K562 (cell line): ENCODE measurements around the gene ABCA13. TPM values are rescaled to one million over a fixed set of nuclear protein-coding genes. Genes with fewer than 3 reads are reported as not detected.

Source experiments
- ATAC-seq: fragments of 200-7000 bp; cut with Tn5 transposase; 3 replicates; pipeline ENCODE4 v1.9.1; 2020; ENCODE audit warnings: moderate library complexity
- BruUV-seq: library from RNA; stranded (reverse); fragments of 400-500 nt; replicated peaks from 2 replicates; lab custom pipeline; 2021; lab: Mats Ljungman, UMichigan
- CTCF ChIA-PET: fragments of 300-600 bp; formaldehyde crosslinking; extraction: SDS; loops from one replicate; lab custom pipeline; 2021; ENCODE audit warnings: low intra/inter-chr PET ratio; lab: Yijun Ruan, JAX
- POLR2A ChIA-PET: fragments of 300-600, 350-650 bp; sonication (Branson Sonifier 250); formaldehyde crosslinking; extraction: SDS; loops from one replicate; lab custom pipeline; 2021; ENCODE audit warnings: antibody characterized with exemption, inconsistent platforms; lab: Yijun Ruan, JAX
- DNase-seq, 4 experiments: peaks; one replicate each; pipeline versions ENCODE4 v3.0.0 to v3.0.0-alpha.2; 2011 to 2018; ENCODE audit warnings: low spot score in 3 of 4, mixed read lengths in 3 of 4; ENCODE audit errors: extremely low read depth in 1 of 4
- FAIRE-seq: peaks from 2 replicates; lab custom pipeline; 2011; peaks lifted over from hg19 to GRCh38; lab: Jason Lieb, UNC
- H2AFZ ChIP-seq: 2 replicates; pipeline ENCODE4 v1.6.0; 2011; ENCODE audit warnings: low read depth, low read length, control low read depth, inconsistent platforms
- H3K27ac ChIP-seq: fragments of 200-600 bp; 3 replicates; pipeline ENCODE4 v1.8.0; 2011; ENCODE audit warnings: low read depth, mild to moderate bottlenecking, control low read depth, inconsistent platforms, low read length, moderate library complexity, mixed read lengths; ENCODE audit errors: extremely low read depth
- H3K27me3 ChIP-seq, 2 experiments: fragments of 300-600 bp in 1 of 2; 2 replicates in 1 of 2; 3 replicates in 1 of 2; pipeline versions ENCODE4 v1.6.0 to v1.8.0; 2011; ENCODE audit warnings: inconsistent platforms in 2 of 2, low read length in 2 of 2, mild to moderate bottlenecking in 1 of 2, mixed read lengths in 1 of 2, moderate library complexity in 1 of 2; ENCODE audit not compliant: control insufficient read depth in 2 of 2, insufficient read depth in 2 of 2
- H3K36me3 ChIP-seq: fragments of 300-600 bp; 3 replicates; pipeline ENCODE4 v1.8.0; 2011; ENCODE audit warnings: mild to moderate bottlenecking, low read length, inconsistent platforms; ENCODE audit not compliant: control insufficient read depth, insufficient read depth
- H3K4me1 ChIP-seq, 2 experiments: fragments of 200-600 bp in 1 of 2; replicated peaks in 1 of 2; 2 replicates in 1 of 2; 3 replicates in 1 of 2; pipeline versions ENCODE4 v1.5.1 to v1.8.0; 2011; ENCODE audit warnings: inconsistent platforms in 2 of 2, low read length in 2 of 2, mild to moderate bottlenecking in 1 of 2, mixed read lengths in 1 of 2, moderate library complexity in 1 of 2; ENCODE audit not compliant: control insufficient read depth in 2 of 2, insufficient read depth in 2 of 2
- H3K4me2 ChIP-seq: 2 replicates; pipeline ENCODE4 v1.6.1; 2011; ENCODE audit warnings: low read length, control low read depth, inconsistent platforms, mixed read lengths; ENCODE audit not compliant: insufficient read depth
- H3K4me3 ChIP-seq: fragments of 200-600 bp; sonication (generic), shearing (Covaris generic); 2 replicates; pipeline ENCODE4 v1.5.1; 2016; ENCODE audit warnings: control low read depth, inconsistent platforms
- H3K79me2 ChIP-seq: fragments of 200-600 bp; 3 replicates; pipeline ENCODE4 v1.8.0; 2011; ENCODE audit warnings: low read length, inconsistent platforms; ENCODE audit not compliant: control insufficient read depth, insufficient read depth
- H3K9ac ChIP-seq, 2 experiments: 2 replicates each; pipeline versions ENCODE4 v1.6.0 to v1.6.1; 2011; ENCODE audit warnings: low read depth in 2 of 2, low read length in 2 of 2, control low read depth in 1 of 2, inconsistent platforms in 1 of 2, mild to moderate bottlenecking in 1 of 2, mixed read lengths in 1 of 2; ENCODE audit not compliant: insufficient read depth in 1 of 2
- H3K9me1 ChIP-seq: one replicate; pipeline ENCODE4 v1.6.0; 2011; ENCODE audit warnings: inconsistent platforms, mild to moderate bottlenecking, low read length, moderate library complexity; ENCODE audit not compliant: control insufficient read depth, insufficient read depth
- H3K9me3 ChIP-seq: replicated peaks from 2 replicates; pipeline ENCODE4 v1.5.1; 2011; ENCODE audit warnings: low read depth, low read length, inconsistent platforms; ENCODE audit not compliant: control insufficient read depth, insufficient read depth
- H4K20me1 ChIP-seq: replicated peaks from 2 replicates; pipeline ENCODE4 v1.6.1; 2011; ENCODE audit warnings: low read length, inconsistent platforms, mixed read lengths; ENCODE audit not compliant: control insufficient read depth, insufficient read depth
- CGGBP1 ChIP-seq: fragments of 250-450 bp; sonication (Bioruptor Pico); IDR thresholded peaks from 2 replicates; pipeline ENCODE4 v1.9.0; 2021; ENCODE audit warnings: mild to moderate bottlenecking
- MAFG ChIP-seq: fragments of 450-650 bp; conservative IDR thresholded peaks from 2 replicates; pipeline ENCODE4 v1.6.1; 2016; ENCODE audit warnings: missing genetic modification characterization, missing compliant biosample characterization
- NCOA6 ChIP-seq: fragments of 450-650 bp; IDR thresholded peaks from 2 replicates; pipeline ENCODE4 v1.6.1; 2017; ENCODE audit warnings: mild to moderate bottlenecking
- NR2F6 ChIP-seq: fragments of 450-650 bp; formaldehyde crosslinking; IDR thresholded peaks from 2 replicates; pipeline ENCODE4 v1.4.0; 2020; ENCODE audit warnings: mild to moderate bottlenecking
- OTX1 ChIP-seq: fragments of 450-650 bp; formaldehyde crosslinking; IDR thresholded peaks from 2 replicates; pipeline ENCODE4 v1.4.0; 2022; ENCODE audit warnings: mild to moderate bottlenecking
- PHF20 ChIP-seq: fragments of 450-650 bp; IDR thresholded peaks from 2 replicates; pipeline ENCODE4 v1.6.1; 2018; ENCODE audit not compliant: partially characterized antibody
- POLR2G ChIP-seq: fragments of 200-400 bp; formaldehyde crosslinking; IDR thresholded peaks from 2 replicates; pipeline ENCODE4 v1.6.1; 2017; ENCODE audit warnings: low read depth, mild to moderate bottlenecking, antibody characterized with exemption, low read length, moderate library complexity
- REST ChIP-seq, 2 experiments: fragments of 450-650 bp; formaldehyde crosslinking in 1 of 2; IDR thresholded peaks; 2 replicates each; pipeline versions ENCODE4 v1.4.0 to v1.6.1; 2014 to 2020; ENCODE audit warnings: mild to moderate bottlenecking in 2 of 2, borderline replicate concordance in 1 of 2, low read depth in 1 of 2
- SLC30A9 ChIP-seq: fragments of 250-450 bp; sonication (Bioruptor Pico); IDR thresholded peaks from 2 replicates; pipeline ENCODE4 v1.8.0; 2022; ENCODE audit warnings: mild to moderate bottlenecking, moderate library complexity
- TFAM ChIP-seq: fragments of 250-450 bp; sonication (Bioruptor Pico); conservative IDR thresholded peaks from 2 replicates; pipeline ENCODE4 v1.5.0; 2021; ENCODE audit warnings: mild to moderate bottlenecking, moderate library complexity
- THRA ChIP-seq: fragments of 450-650 bp; IDR thresholded peaks from 2 replicates; pipeline ENCODE4 v1.6.1; 2017; ENCODE audit warnings: mild to moderate bottlenecking, moderate library complexity
- ZKSCAN8 ChIP-seq: fragments of 200-800 bp; sonication (Bioruptor generic); IDR thresholded peaks from 2 replicates; pipeline ENCODE4 v1.6.1; 2016; ENCODE audit warnings: missing genetic modification characterization, missing compliant biosample characterization
- ZNF174 ChIP-seq: fragments of 250-450 bp; sonication (Bioruptor Pico); IDR thresholded peaks from 2 replicates; pipeline ENCODE4 v1.4.0; 2020; ENCODE audit warnings: mild to moderate bottlenecking
- ZNF584 ChIP-seq: fragments of 200-800 bp; sonication (Bioruptor generic); IDR thresholded peaks from 2 replicates; pipeline ENCODE4 v1.6.1; 2016; ENCODE audit warnings: low read depth, mild to moderate bottlenecking, missing genetic modification characterization, missing compliant biosample characterization
- WGBS: fragments of 100-300 bp; shearing (Covaris generic); methylation state at CpG from one replicate; pipeline ENCODE4 v1.1.6; 2016; ENCODE audit warnings: low coverage, mixed read lengths; ENCODE audit not compliant: insufficient coverage; ENCODE audit errors: missing lambda C conversion rate; 5-methylcytosine and 5-hydroxymethylcytosine counted together
- in situ Hi-C: fragments of 300-500 bp; cut with MboI; formaldehyde crosslinking; loops from 4 replicates; pipeline ENCODE4 v1.15.0; 2018; ENCODE audit warnings: inconsistent platforms, mixed read lengths
- intact Hi-C: fragments of 100-400 bp; cut with micrococcal nuclease; formaldehyde crosslinking; loops from 2 replicates; pipeline ENCODE4 v1.14.2; 2022
- polyA plus RNA-seq, 8 experiments: library from polyadenylated mRNA; depleted of rRNA in 4 of 8; stranded (reverse) in 5 of 8; unstranded in 3 of 8; fragments of >200 nt; fragmentation: Nextera tagmentation in 2 of 8; fragmentation: Illumina TruSeq in 1 of 8; extraction: Ambion mirVana in 2 of 8; extraction: Trizol in 1 of 8; gene quantifications; 2 replicates each; pipeline versions ENCODE4 v1.2.1 to v1.2.3, GENCODE V29; 2011 to 2014; ENCODE audit warnings: inconsistent platforms in 1 of 8, missing spikeins in 1 of 8
- total RNA-seq, 7 experiments: library from RNA; depleted of rRNA in 6 of 7; stranded (reverse); fragments of >200 nt in 6 of 7; fragmentation: Illumina TruSeq in 2 of 7; extraction: Trizol in 2 of 7; gene quantifications; 2 replicates each; pipeline versions ENCODE4 v1.2.1 to v1.2.3, GENCODE V29; 2011 to 2021; ENCODE audit warnings: low replicate concordance in 1 of 7

Gene ABCA13
- total and polyA plus RNA-seq, 9 of the 15 experiments (the other 6 are each of a cell fraction or from before 2014, with no cell fraction given): 0.14 to 1.5 (median 0.38) TPM

- DNase-seq: no peak
- no peak for FAIRE-seq
- POLR2A ChIA-PET: no interaction called here
- H3K9me3 ChIP-seq: no peaks in the 10 kb centered on the region
- H3K9me1 ChIP-seq: no peaks in the 10 kb centered on the region
- H3K4me3 ChIP-seq: no peak overlapping the region
- H3K9ac ChIP-seq: no peak overlapping the region
- CTCF ChIA-PET: no interaction called here
- H2AFZ ChIP-seq: no peak overlapping the region
- H3K4me2 ChIP-seq: no peak overlapping the region
- intact Hi-C loops (no loop called here), in situ Hi-C loops (no loop called here)
- no peaks in the 10 kb centered on the region for H3K79me2 ChIP-seq
- H3K36me3 ChIP-seq: no peaks in the 10 kb centered on the region
- no peaks in the 10 kb centered on the region for H3K4me1 ChIP-seq
- no peak for ATAC-seq
- 0% methylated on average over 3 of the region's 3 CpGs for WGBS
- H3K27me3 ChIP-seq: no peaks in the 10 kb centered on the region
- no peaks in the 10 kb centered on the region for H4K20me1 ChIP-seq
- H3K27ac ChIP-seq: no peak overlapping the region
- no TSS peak for BruUV-seq
- TF ChIP-seq OTX1 (CRISPR knock-in tag) (no peak), POLR2G (no peak), TFAM (no peak), ZNF174 (CRISPR knock-in tag) (no peak), NCOA6 (no peak), NR2F6 (CRISPR knock-in tag) (no peak), PHF20 (no peak), THRA (no peak), ZKSCAN8 (no peak), ZNF584 (no peak), REST (IDR thresholded peaks at IDR 0.05; ENCODE audit: borderline replicate concordance) (no peak), REST (CRISPR knock-in tag; IDR thresholded peaks at IDR 0.05; ENCODE audit: low read depth) (no peak), MAFG (tag) (no peak), CGGBP1 (CRISPR knock-in tag) (no peak), SLC30A9 (no peak)
Measured at GRCh38 chr7:48274662-48275061, 103.4 kb downstream of the ABCA13 start.
